ENCODE results near the gene SEC14L2.

- TF ChIP-seq CTCF (conservative IDR thresholded peaks at IDR 0.05; ENCODE audit: low read depth, low read length) (no peak), POLR2A (IDR thresholded peaks at IDR 0.05; ENCODE audit: low read depth, low read length) (no peak), USF2 (IDR thresholded peaks at IDR 0.05; ENCODE audit: low read depth, low read length) (no peak), RAD21 (IDR thresholded peaks at IDR 0.05; ENCODE audit: low read length) (no peak), SMC3 (IDR thresholded peaks at IDR 0.05; ENCODE audit: low read depth, low read length) (no peak), CHD1 (IDR thresholded peaks at IDR 0.05; ENCODE audit: low read depth, low read length) (no peak), CEBPB (IDR thresholded peaks at IDR 0.05; ENCODE audit: low read depth, low read length) (no peak), BHLHE40 (IDR thresholded peaks at IDR 0.05; ENCODE audit: low read depth, low read length) (no peak), MAFK (IDR thresholded peaks at IDR 0.05; ENCODE audit: low read depth, low read length) (no peak), NFE2L2 (IDR thresholded peaks at IDR 0.05; ENCODE audit: low read depth, low read length) (no peak), ELK1 (IDR thresholded peaks at IDR 0.05; ENCODE audit: borderline replicate concordance, low read depth, low read length) (no peak), MXI1 (IDR thresholded peaks at IDR 0.05; ENCODE audit: borderline replicate concordance, low read depth, low read length) (no peak), MAZ (IDR thresholded peaks at IDR 0.05; ENCODE audit: borderline replicate concordance, low read depth, low read length) (no peak)
Measured at GRCh38 chr22:30373331-30374325, 23.2 kb upstream of the SEC14L2 start.
